Neuronal stem cell (in vitro differentiated cells): ENCODE results near the gene SPRTN. TPM values are rescaled to one million over a fixed set of nuclear protein-coding genes. Genes with fewer than 3 reads are reported as not detected.

Experiments used
- DNase-seq: peaks from one replicate; pipeline ENCODE4 v3.0.0-alpha.2; 2013; ENCODE audit warnings: low spot score
- H2AFZ ChIP-seq: one replicate; pipeline ENCODE4 v1.6.1; 2013; ENCODE audit warnings: mild to moderate bottlenecking, low read length, inconsistent platforms
- H2AK5ac ChIP-seq: 2 replicates; pipeline ENCODE4 v1.6.1; 2013; ENCODE audit warnings: low read depth, mild to moderate bottlenecking, inconsistent platforms, low read length, moderate library complexity, mixed read lengths
- H2BK120ac ChIP-seq: 2 replicates; pipeline ENCODE4 v1.6.1; 2013; ENCODE audit warnings: low read depth, mild to moderate bottlenecking, inconsistent platforms, low read length, moderate library complexity, mixed read lengths
- H2BK12ac ChIP-seq: one replicate; pipeline ENCODE4 v1.6.1; 2013; ENCODE audit warnings: low read length, inconsistent platforms
- H2BK15ac ChIP-seq: 2 replicates; pipeline ENCODE4 v1.6.1; 2013; ENCODE audit warnings: mild to moderate bottlenecking, low read length, inconsistent platforms, mixed read lengths
- H2BK5ac ChIP-seq: one replicate; pipeline ENCODE4 v1.6.1; 2013; ENCODE audit warnings: inconsistent platforms, mild to moderate bottlenecking, low read length, moderate library complexity
- H3K14ac ChIP-seq: one replicate; pipeline ENCODE4 v1.6.1; 2013; ENCODE audit warnings: low read length, inconsistent platforms
- H3K18ac ChIP-seq: 2 replicates; pipeline ENCODE4 v1.6.1; 2013; ENCODE audit warnings: low read length, inconsistent platforms
- H3K23ac ChIP-seq: 2 replicates; pipeline ENCODE4 v1.6.1; 2013; ENCODE audit warnings: low read depth, mild to moderate bottlenecking, mixed read lengths, low read length, inconsistent platforms; ENCODE audit not compliant: poor library complexity
- H3K27ac ChIP-seq: replicated peaks from 3 replicates; pipeline ENCODE4 v1.5.1; 2013; ENCODE audit warnings: low read length, inconsistent platforms
- H3K27me3 ChIP-seq, 3 experiments: 2 replicates each; pipeline ENCODE4 v1.6.1; 2013; ENCODE audit warnings: low read length in 3 of 3, mild to moderate bottlenecking in 2 of 3, inconsistent platforms in 1 of 3, low read depth in 1 of 3, mixed read lengths in 1 of 3, moderate library complexity in 1 of 3; ENCODE audit not compliant: control insufficient read depth in 3 of 3, insufficient read depth in 3 of 3
- H3K36me3 ChIP-seq, 2 donors: replicated peaks in 1 of 2; 2 replicates each; pipeline ENCODE4 v1.6.1; 2013; ENCODE audit warnings: low read length in 2 of 2; ENCODE audit not compliant: control insufficient read depth in 2 of 2, insufficient read depth in 2 of 2
- H3K4ac ChIP-seq: 2 replicates; pipeline ENCODE4 v1.6.1; 2013; ENCODE audit warnings: inconsistent platforms, mild to moderate bottlenecking, low read length, moderate library complexity
- H3K4me1 ChIP-seq, 2 donors: 1 replicate in 1 of 2; 2 replicates in 1 of 2; pipeline ENCODE4 v1.6.1; 2013; ENCODE audit warnings: low read length in 2 of 2, low read depth in 1 of 2; ENCODE audit not compliant: control insufficient read depth in 2 of 2, insufficient read depth in 1 of 2
- H3K4me2 ChIP-seq: one replicate; pipeline ENCODE4 v1.6.1; 2013; ENCODE audit warnings: mild to moderate bottlenecking, low read length, inconsistent platforms; ENCODE audit not compliant: insufficient read depth, poor library complexity, severe bottlenecking
- H3K4me3 ChIP-seq, 2 donors: 2 replicates each; pipeline ENCODE4 v1.5.1; 2013; ENCODE audit warnings: low read length in 2 of 2, mild to moderate bottlenecking in 2 of 2, inconsistent platforms in 1 of 2, moderate library complexity in 1 of 2
- H3K79me1 ChIP-seq: one replicate; pipeline ENCODE4 v1.6.1; 2013; ENCODE audit warnings: low read depth, mild to moderate bottlenecking, inconsistent platforms, low read length, moderate library complexity
- H3K9ac ChIP-seq: one replicate; pipeline ENCODE4 v1.6.1; 2013; ENCODE audit warnings: mild to moderate bottlenecking, low read depth, low read length, inconsistent platforms; ENCODE audit not compliant: poor library complexity
- H3K9me3 ChIP-seq, 2 donors: replicated peaks in 1 of 2; 2 replicates each; pipeline versions ENCODE3 to v1.6.1; 2013; ENCODE audit warnings: low read length in 2 of 2, mild to moderate bottlenecking in 2 of 2, inconsistent platforms in 1 of 2, low read depth in 1 of 2, mixed read lengths in 1 of 2, moderate library complexity in 1 of 2; ENCODE audit not compliant: control insufficient read depth in 2 of 2, insufficient read depth in 1 of 2
- H4K8ac ChIP-seq: one replicate; pipeline ENCODE4 v1.6.1; 2013; ENCODE audit warnings: low read depth, mild to moderate bottlenecking, inconsistent platforms, low read length, moderate library complexity
- H4K91ac ChIP-seq: one replicate; pipeline ENCODE4 v1.6.1; 2013; ENCODE audit warnings: low read length, low read depth, mild to moderate bottlenecking, inconsistent platforms; ENCODE audit not compliant: poor library complexity
- WGBS, 2 donors: extraction: QIAGEN DNeasy Blood & Tissue Kit; methylation state at CpG; one replicate each; pipeline ENCODE4 v1.1.7; 2013; ENCODE audit warnings: missing lambda C conversion rate in 2 of 2, mixed read lengths in 1 of 2; ENCODE audit not compliant: insufficient read length in 2 of 2, insufficient replicate concordance in 1 of 2; ENCODE audit errors: extremely low coverage in 2 of 2; 5-methylcytosine and 5-hydroxymethylcytosine counted together
- polyA plus RNA-seq, 2 experiments: library from polyadenylated mRNA; stranded (reverse); fragments of 200-250 nt; gene quantifications; one replicate each; pipeline ENCODE4 v1.2.3, GENCODE V29; 2013

The SPRTN gene, protein sequence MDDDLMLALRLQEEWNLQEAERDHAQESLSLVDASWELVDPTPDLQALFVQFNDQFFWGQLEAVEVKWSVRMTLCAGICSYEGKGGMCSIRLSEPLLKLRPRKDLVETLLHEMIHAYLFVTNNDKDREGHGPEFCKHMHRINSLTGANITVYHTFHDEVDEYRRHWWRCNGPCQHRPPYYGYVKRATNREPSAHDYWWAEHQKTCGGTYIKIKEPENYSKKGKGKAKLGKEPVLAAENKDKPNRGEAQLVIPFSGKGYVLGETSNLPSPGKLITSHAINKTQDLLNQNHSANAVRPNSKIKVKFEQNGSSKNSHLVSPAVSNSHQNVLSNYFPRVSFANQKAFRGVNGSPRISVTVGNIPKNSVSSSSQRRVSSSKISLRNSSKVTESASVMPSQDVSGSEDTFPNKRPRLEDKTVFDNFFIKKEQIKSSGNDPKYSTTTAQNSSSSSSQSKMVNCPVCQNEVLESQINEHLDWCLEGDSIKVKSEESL
- 10.0 TPM for polyA plus RNA-seq (2013, experiment 1 of 2)
- 10.8 TPM for polyA plus RNA-seq (2013, experiment 2 of 2)

DNA sequence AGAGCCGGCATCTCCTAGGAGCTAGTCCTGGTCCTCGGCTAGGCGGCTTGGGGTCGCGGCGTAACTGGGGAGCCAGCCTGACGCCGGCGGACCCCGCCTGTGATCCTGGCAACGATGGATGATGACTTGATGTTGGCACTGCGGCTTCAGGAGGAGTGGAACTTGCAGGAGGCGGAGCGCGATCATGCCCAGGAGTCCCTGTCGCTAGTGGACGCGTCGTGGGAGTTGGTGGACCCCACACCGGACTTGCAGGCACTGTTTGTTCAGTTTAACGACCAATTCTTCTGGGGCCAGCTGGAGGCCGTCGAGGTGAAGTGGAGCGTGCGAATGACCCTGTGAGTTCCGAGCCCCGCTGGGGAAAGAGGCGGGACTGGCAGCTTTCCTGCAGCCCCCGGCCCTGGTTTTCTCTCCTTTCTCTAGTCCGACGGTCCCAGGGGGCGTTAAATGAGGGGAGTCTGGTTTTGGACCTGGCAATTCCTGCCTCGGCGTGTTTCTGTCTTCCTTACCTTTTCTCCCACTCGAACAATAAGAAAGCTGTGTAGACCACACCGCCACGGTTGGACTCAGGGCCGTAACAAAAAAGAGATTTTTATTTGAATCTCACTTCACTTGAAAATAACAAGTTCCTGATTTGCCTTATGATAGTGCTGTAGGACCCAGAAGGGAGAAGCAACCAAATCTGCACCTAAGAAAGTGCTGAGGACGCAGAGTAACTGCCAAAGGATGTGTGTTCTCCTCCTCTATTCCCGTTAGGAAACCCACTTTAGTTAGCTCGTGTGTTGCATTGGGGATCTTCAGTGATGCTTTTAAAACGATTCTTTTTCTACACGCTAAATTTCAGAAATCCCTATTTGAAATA lies at the start of gene SPRTN:
Gene SPRTN, plus strand, starts transcription at position 24 of the 859 bp plus-strand sequence. Its CDS starts 91 bp downstream, at position 115.
- peak within 1 kb of the TSS; percentile 95 for H2AFZ ChIP-seq
- H3K23ac ChIP-seq, result peak within 1 kb of the TSS; percentile 94
- H3K18ac ChIP-seq, result peak within 1 kb of the TSS; percentile 97
- peak within 1 kb of the TSS; percentile 84 for H3K27ac ChIP-seq
- H3K4me3 ChIP-seq, result peak within 1 kb of the TSS; percentile 94 to 98
- peak within 1 kb of the TSS; percentile 26 for H3K14ac ChIP-seq
- H2BK120ac ChIP-seq, result peak within 1 kb of the TSS; percentile 74
- H2BK12ac ChIP-seq, result no peak within 1 kb of the TSS
- peak within 1 kb of the TSS; percentile 87 for H2AK5ac ChIP-seq
- H3K4ac ChIP-seq, result no peak within 1 kb of the TSS
- peaks cover 8 to 50% of the 10 kb centered on the region in 2 donors for H3K36me3 ChIP-seq
- WGBS, 2 donors, result no CpG with 5 or more reads among the region's 43 CpGs
- H3K4me2 ChIP-seq, result peak within 1 kb of the TSS; percentile 91
- no peaks in the 10 kb centered on the region for H3K9me3 ChIP-seq
- peak within 1 kb of the TSS; percentile 48 for H2BK5ac ChIP-seq
- peaks cover 21 to 23% of the 10 kb centered on the region in 2 donors for H3K4me1 ChIP-seq
- peaks cover 12% of the 10 kb centered on the region for H3K79me1 ChIP-seq
- no peak within 1 kb of the TSS for H4K91ac ChIP-seq
- H4K8ac ChIP-seq, result no peak within 1 kb of the TSS
- no peaks in the 10 kb centered on the region for H3K27me3 ChIP-seq
- no peak for DNase-seq
- peak within 1 kb of the TSS; percentile 98 for H3K9ac ChIP-seq
- no peak within 1 kb of the TSS for H2BK15ac ChIP-seq

DNA sequence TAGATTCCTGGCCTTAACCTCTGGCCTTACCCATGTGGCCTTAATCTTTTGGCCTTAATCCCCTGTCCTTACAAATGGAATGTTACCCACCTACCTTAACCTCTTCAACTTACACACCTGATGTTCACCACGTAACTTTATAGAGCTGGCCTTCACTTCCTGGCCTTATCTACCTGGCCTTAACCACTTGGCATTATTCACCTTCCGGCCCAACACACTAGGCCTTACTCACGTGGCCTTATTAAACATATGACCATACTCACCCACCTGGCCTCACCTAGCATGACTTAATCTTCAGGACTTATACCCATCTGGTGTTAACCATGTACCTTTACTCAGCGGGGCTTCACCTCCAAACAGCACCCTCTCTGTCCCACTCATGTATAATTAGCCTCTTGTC lies 42.2 kb upstream of the SPRTN start:
- Histone ChIP-seq H3K4ac (no peak overlapping the region), H3K9me3 (no peaks in the 10 kb centered on the region), H2AK5ac (no peak overlapping the region), H3K23ac (no peak overlapping the region), H3K79me1 (no peaks in the 10 kb centered on the region), H3K27me3 (no peaks in the 10 kb centered on the region), H3K27ac (no peak overlapping the region), H3K14ac (no peak overlapping the region), H2BK5ac (no peak overlapping the region), H4K8ac (no peak overlapping the region), H4K91ac (no peak overlapping the region), H2BK120ac (no peak overlapping the region), H3K4me3 (no peak overlapping the region), H3K18ac (no peak overlapping the region), H3K36me3 (peaks cover 0 to 3% of the 10 kb centered on the region in 2 donors), H2BK12ac (no peak overlapping the region), H3K4me2 (no peak overlapping the region), H2AFZ (no peak overlapping the region), H3K9ac (no peak overlapping the region), H3K4me1 (peaks cover 0 to 2% of the 10 kb centered on the region in 2 donors), H2BK15ac (no peak overlapping the region)
- WGBS, 2 donors, result no CpG with 5 or more reads among the region's 4 CpGs
- no peak for DNase-seq

DNA sequence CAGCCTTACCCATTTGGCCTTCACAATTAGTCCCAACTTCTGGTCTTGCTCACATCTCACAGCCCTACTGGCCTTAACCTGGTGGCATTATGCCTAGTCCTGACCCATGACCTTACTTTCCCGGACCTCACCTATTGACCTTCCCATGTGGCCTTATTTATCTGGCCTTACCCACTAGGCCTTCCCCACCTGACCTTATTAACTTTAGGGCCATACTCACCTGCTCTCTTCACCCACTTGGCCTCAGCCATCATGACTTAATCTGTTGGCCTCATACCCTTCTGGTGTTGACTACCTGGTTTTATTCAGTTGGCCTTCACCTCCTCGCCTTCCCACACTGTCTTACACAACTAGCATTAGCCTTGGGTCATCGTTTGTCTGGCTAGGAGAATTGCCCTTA lies 36.1 kb upstream of the SPRTN start:
- WGBS, 2 donors, result no CpG with 5 or more reads among the region's 3 CpGs
- H2BK15ac ChIP-seq, result no peak overlapping the region
- no peaks in the 10 kb centered on the region for H3K4me1 ChIP-seq
- H3K4me3 ChIP-seq, result no peak overlapping the region
- no peak overlapping the region for H2AK5ac ChIP-seq
- H4K8ac ChIP-seq, result no peak overlapping the region
- H3K79me1 ChIP-seq, result no peaks in the 10 kb centered on the region
- no peaks in the 10 kb centered on the region for H3K27me3 ChIP-seq
- H3K18ac ChIP-seq, result no peak overlapping the region
- no peak overlapping the region for H4K91ac ChIP-seq
- no peak overlapping the region for H3K14ac ChIP-seq
- H2AFZ ChIP-seq, result no peak overlapping the region
- no peak overlapping the region for H3K9ac ChIP-seq
- H3K27ac ChIP-seq, result no peak overlapping the region
- no peak overlapping the region for H3K4me2 ChIP-seq
- H3K9me3 ChIP-seq, result no peaks in the 10 kb centered on the region
- H2BK120ac ChIP-seq, result no peak overlapping the region
- no peak overlapping the region for H2BK12ac ChIP-seq
- no peak overlapping the region for H2BK5ac ChIP-seq
- no peaks in the 10 kb centered on the region for H3K36me3 ChIP-seq
- H3K4ac ChIP-seq, result no peak overlapping the region
- no peak for DNase-seq
- no peak overlapping the region for H3K23ac ChIP-seq
